Lung (tissue), 12 donors: ENCODE results near the gene DACT1. TPM values are rescaled to one million over a fixed set of nuclear protein-coding genes. Genes with fewer than 3 reads are reported as not detected.

Experiments
- ATAC-seq: fragments of 200-7000 bp; cut with Tn5 transposase; one replicate; pipeline ENCODE4 v1.9.1; 2020; ENCODE audit warnings: moderate number of reproducible peaks; ENCODE audit not compliant: insufficient read depth, low FRiP score
- DNase-seq, 3 donors: peaks; one replicate each; pipeline ENCODE4 v3.0.0-alpha.2; 2013 to 2017
- H3K27ac ChIP-seq, 2 donors: one replicate each; pipeline ENCODE4 v1.5.1; 2013; ENCODE audit warnings: mild to moderate bottlenecking in 2 of 2, moderate library complexity in 2 of 2, control low read depth in 1 of 2, inconsistent platforms in 1 of 2, low read depth in 1 of 2, low read length in 1 of 2
- H3K27me3 ChIP-seq, 3 donors: one replicate each; pipeline ENCODE4 v1.5.1; 2013; ENCODE audit warnings: low read length in 2 of 3; ENCODE audit not compliant: control insufficient read depth in 3 of 3, insufficient read depth in 3 of 3
- H3K36me3 ChIP-seq, 4 donors: one replicate each; pipeline ENCODE4 v1.5.1; 2013; ENCODE audit warnings: low read length in 4 of 4, mild to moderate bottlenecking in 1 of 4, moderate library complexity in 1 of 4; ENCODE audit not compliant: control insufficient read depth in 4 of 4, insufficient read depth in 4 of 4
- H3K4me1 ChIP-seq, 5 donors: one replicate each; pipeline ENCODE4 v1.5.1; 2013; ENCODE audit warnings: low read length in 5 of 5, mild to moderate bottlenecking in 2 of 5, moderate library complexity in 1 of 5; ENCODE audit not compliant: control insufficient read depth in 5 of 5, insufficient read depth in 5 of 5
- H3K4me3 ChIP-seq: one replicate; pipeline ENCODE4 v1.5.1; 2013; ENCODE audit warnings: mild to moderate bottlenecking, control low read depth, moderate library complexity
- H3K9ac ChIP-seq, 2 donors: one replicate each; pipeline ENCODE4 v1.5.1; 2013; ENCODE audit warnings: low read length in 2 of 2, control low read depth in 1 of 2; ENCODE audit not compliant: insufficient read depth in 1 of 2
- H3K9me3 ChIP-seq, 4 donors: one replicate each; pipeline ENCODE4 v1.5.1; 2013; ENCODE audit warnings: low read length in 3 of 4, mild to moderate bottlenecking in 1 of 4, moderate library complexity in 1 of 4; ENCODE audit not compliant: control insufficient read depth in 4 of 4, insufficient read depth in 3 of 4
- WGBS, 2 donors: extraction: QIAGEN DNeasy Blood & Tissue Kit; methylation state at CpG; one replicate each; pipeline ENCODE4 v1.1.7; 2013; 5-methylcytosine and 5-hydroxymethylcytosine counted together
- polyA plus RNA-seq, 2 donors: library from polyadenylated mRNA; stranded (reverse); fragments of 200-250 nt; gene quantifications; one replicate each; pipeline ENCODE4 v1.2.1, GENCODE V29; 2013
- total RNA-seq, 2 donors: library from RNA; depleted of rRNA in 1 of 2; stranded (reverse); fragments of >200 nt in 1 of 2; gene quantifications; one replicate each; pipeline ENCODE4 v1.2.1, GENCODE V29; 2014 to 2021
- TF ChIP-seq, protein P1 (sequence below): IDR thresholded peaks from 2 replicates; pipeline ENCODE4 v1.5.1; 2012; ENCODE audit warnings: mild to moderate bottlenecking; ENCODE audit errors: control extremely low read depth, extremely low read depth
- donor health status: control.
- donor health status: control.
- donor health status: Bipolar disorder and iron deficiency.
- donor health status: healthy.
- donor health status: DM: yes; HTN: yes; CAD: no.

The DACT1 gene
- total and polyA plus RNA-seq, 4 donors, result 1.7 to 22.4 (median 3.9) TPM

GRCh38 chr14:58645641-58646040 is 7.9 kb downstream of the DACT1 start:
- Histone ChIP-seq H3K4me3 (no peak overlapping the region), H3K27ac (no peak overlapping the region), H3K9me3 (peaks cover 0 to 3% (median 0%) of the 10 kb centered on the region in 4 donors), H3K36me3 (peaks cover 0 to 46% (median 18%) of the 10 kb centered on the region in 4 donors), H3K4me1 (peaks cover 0 to 5% (median 0%) of the 10 kb centered on the region in 5 donors), H3K27me3 (no peaks in the 10 kb centered on the region), H3K9ac (no peak overlapping the region)
- 96 to 97% methylated on average over 20 of the region's 20 CpGs for WGBS, 2 donors
- ATAC-seq (no peak), DNase-seq (no peak)
- TF ChIP-seq, protein P1, sequence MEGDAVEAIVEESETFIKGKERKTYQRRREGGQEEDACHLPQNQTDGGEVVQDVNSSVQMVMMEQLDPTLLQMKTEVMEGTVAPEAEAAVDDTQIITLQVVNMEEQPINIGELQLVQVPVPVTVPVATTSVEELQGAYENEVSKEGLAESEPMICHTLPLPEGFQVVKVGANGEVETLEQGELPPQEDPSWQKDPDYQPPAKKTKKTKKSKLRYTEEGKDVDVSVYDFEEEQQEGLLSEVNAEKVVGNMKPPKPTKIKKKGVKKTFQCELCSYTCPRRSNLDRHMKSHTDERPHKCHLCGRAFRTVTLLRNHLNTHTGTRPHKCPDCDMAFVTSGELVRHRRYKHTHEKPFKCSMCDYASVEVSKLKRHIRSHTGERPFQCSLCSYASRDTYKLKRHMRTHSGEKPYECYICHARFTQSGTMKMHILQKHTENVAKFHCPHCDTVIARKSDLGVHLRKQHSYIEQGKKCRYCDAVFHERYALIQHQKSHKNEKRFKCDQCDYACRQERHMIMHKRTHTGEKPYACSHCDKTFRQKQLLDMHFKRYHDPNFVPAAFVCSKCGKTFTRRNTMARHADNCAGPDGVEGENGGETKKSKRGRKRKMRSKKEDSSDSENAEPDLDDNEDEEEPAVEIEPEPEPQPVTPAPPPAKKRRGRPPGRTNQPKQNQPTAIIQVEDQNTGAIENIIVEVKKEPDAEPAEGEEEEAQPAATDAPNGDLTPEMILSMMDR, result no peak

DNA sequence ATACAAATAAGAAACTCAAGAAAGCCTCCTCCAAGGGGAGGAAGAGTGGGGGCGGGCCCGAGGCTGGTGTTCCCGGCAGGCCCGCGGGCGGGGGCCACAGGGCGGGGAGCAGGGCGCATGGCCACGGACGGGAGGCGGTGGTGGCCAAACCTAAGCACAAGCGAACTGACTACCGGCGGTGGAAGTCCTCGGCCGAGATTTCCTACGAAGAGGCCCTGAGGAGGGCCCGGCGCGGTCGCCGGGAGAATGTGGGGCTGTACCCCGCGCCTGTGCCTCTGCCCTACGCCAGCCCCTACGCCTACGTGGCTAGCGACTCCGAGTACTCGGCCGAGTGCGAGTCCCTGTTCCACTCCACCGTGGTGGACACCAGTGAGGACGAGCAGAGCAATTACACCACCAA is 8.7 kb downstream of the DACT1 start:
- WGBS, 2 donors, result 95 to 96% methylated on average over 34 of the region's 34 CpGs
- Histone ChIP-seq H3K4me3 (no peak overlapping the region), H3K9ac (no peak overlapping the region), H3K27ac (no peak overlapping the region), H3K36me3 (peaks cover 0 to 42% (median 16%) of the 10 kb centered on the region in 4 donors), H3K27me3 (no peaks in the 10 kb centered on the region), H3K4me1 (peaks cover 0 to 4% (median 0%) of the 10 kb centered on the region in 5 donors), H3K9me3 (peaks cover 0 to 3% (median 0%) of the 10 kb centered on the region in 4 donors)
- DNase-seq (no peak), ATAC-seq (no peak)
- TF ChIP-seq, protein P1, result no peak

DNA sequence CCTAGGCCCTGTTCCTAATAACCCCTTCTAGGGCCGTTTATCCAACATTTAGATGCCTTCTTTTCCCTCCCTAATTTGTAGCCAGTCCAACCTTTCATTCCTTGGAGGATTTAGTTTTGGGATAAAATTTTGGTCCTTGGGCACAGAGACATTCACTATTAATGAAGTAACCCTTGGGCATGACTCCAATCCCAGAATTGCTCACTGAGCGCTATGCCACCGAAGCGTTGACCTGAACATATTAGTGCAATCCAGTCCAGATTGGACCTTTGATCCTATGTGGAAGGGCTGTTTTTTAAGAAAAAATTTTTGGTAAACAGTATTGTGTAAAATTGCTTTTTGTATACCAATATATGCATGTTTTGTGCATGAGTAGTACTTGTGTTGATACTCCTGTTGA is 10.0 kb downstream of the DACT1 start:
- DNase-seq, result no peak
- H3K9me3 ChIP-seq, result peaks cover 0 to 3% (median 0%) of the 10 kb centered on the region in 4 donors
- no peak overlapping the region for H3K27ac ChIP-seq
- WGBS, 2 donors, result 82 to 93% methylated on average over 4 of the region's 4 CpGs
- no peak overlapping the region for H3K9ac ChIP-seq
- TF ChIP-seq, protein P1, result no peak
- no peak for ATAC-seq
- H3K27me3 ChIP-seq, result no peaks in the 10 kb centered on the region
- peaks cover 0 to 3% (median 0%) of the 10 kb centered on the region in 5 donors for H3K4me1 ChIP-seq
- peaks cover 0 to 32% (median 13%) of the 10 kb centered on the region in 4 donors for H3K36me3 ChIP-seq
- no peak overlapping the region for H3K4me3 ChIP-seq

DNA sequence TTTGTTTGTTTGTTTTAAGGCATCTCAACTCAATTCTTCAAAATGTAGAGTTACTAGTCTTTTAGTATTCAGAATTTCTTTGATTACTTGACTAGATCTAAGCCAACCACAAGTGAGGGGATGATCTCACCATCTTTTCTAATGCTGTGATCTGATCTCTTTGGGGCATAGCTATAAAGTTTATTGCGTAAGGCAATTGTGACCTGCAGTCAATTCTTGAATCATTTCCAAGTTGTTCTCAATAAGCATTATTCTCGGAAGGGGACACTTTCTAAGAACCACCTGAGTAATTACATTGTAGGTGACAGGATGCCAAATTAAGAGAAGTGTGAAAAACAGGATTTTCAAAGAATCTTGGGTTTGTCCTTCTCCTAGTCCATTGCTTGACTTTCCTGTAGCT is 13.1 kb downstream of the DACT1 start:
- Histone ChIP-seq H3K27me3 (no peaks in the 10 kb centered on the region), H3K27ac (no peak overlapping the region), H3K4me3 (no peak overlapping the region), H3K4me1 (no peaks in the 10 kb centered on the region), H3K9ac (no peak overlapping the region), H3K9me3 (peaks cover 0 to 5% (median 0%) of the 10 kb centered on the region in 4 donors), H3K36me3 (peaks cover 0 to 16% (median 6%) of the 10 kb centered on the region in 4 donors)
- WGBS, 2 donors, result 78 to 81% methylated on average over 2 of the region's 2 CpGs
- no peak for ATAC-seq
- no peak for DNase-seq
- TF ChIP-seq, protein P1, result no peak
